Stimulated activated CD8-positive, alpha-beta memory T cell treated with anti-CD3 and anti-CD28 coated beads, Interleukin-4, amount 100 ng/mL, for 48 hours (primary cell): ENCODE results near the gene KRTAP12-2.
A peak's percentile ranks its signal among the peaks of the same experiment; 100 is the strongest.

Source experiments
- DNase-seq: peaks from one replicate; pipeline ENCODE4 v3.0.0-alpha.2; 2020

Gene KRTAP12-2

GRCh38 chr21:44666401-44667320 is at the start of gene KRTAP12-2:
Gene KRTAP12-2 (minus strand): TSS chr21:44666927. CDS start chr21:44666886, 41 bp downstream.
- no peak for DNase-seq

GRCh38 chr21:44714905-44715304 is 48.2 kb upstream of the KRTAP12-2 start:
- no peak for DNase-seq

- DNase-seq, result no peak
These were observed 47.1 kb upstream of the KRTAP12-2 start for GRCh38 chr21:44713846-44714245.

GRCh38 chr21:44713130-44713529 is 46.4 kb upstream of the KRTAP12-2 start:
- DNase-seq, result no peak

- DNase-seq, result no peak
These were observed 45.7 kb upstream of the KRTAP12-2 start for GRCh38 chr21:44712203-44713028.

GRCh38 chr21:44711327-44712202 is 44.8 kb upstream of the KRTAP12-2 start, which contains the start of gene TSPEAR:
Gene TSPEAR (minus strand): TSS chr21:44711572. CDS start chr21:44711514, 58 bp downstream.
- no peak for DNase-seq

- DNase-seq, result no peak
These were observed 44.1 kb upstream of the KRTAP12-2 start for GRCh38 chr21:44710756-44711326.

- DNase-seq, result no peak
These were observed 43.6 kb upstream of the KRTAP12-2 start for GRCh38 chr21:44710294-44710665.

GRCh38 chr21:44709426-44710293 is 42.9 kb upstream of the KRTAP12-2 start:
- DNase-seq, result no peak

GRCh38 chr21:44708866-44709425 is 42.2 kb upstream of the KRTAP12-2 start:
- no peak for DNase-seq

GRCh38 chr21:44708213-44708865 is 41.6 kb upstream of the KRTAP12-2 start:
- DNase-seq, result no peak

GRCh38 chr21:44706706-44707581 is 40.2 kb upstream of the KRTAP12-2 start:
- no peak for DNase-seq

GRCh38 chr21:44706026-44706705 is 39.4 kb upstream of the KRTAP12-2 start:
- no peak for DNase-seq

GRCh38 chr21:44704636-44705001 is 37.9 kb upstream of the KRTAP12-2 start:
- DNase-seq, result peak; percentile 14

- DNase-seq, result peak; percentile 10
These were observed 37.3 kb upstream of the KRTAP12-2 start for GRCh38 chr21:44703731-44704635.

GRCh38 chr21:44702973-44703730 is 36.4 kb upstream of the KRTAP12-2 start:
- DNase-seq, result peak; percentile 10
